MV-4-11 (cell line): ENCODE results near the gene COPE.

Source experiments
- DNase-seq: peaks from one replicate; lab custom pipeline; 2025; lab: John Stamatoyannopoulos, UW

Gene COPE

DNA sequence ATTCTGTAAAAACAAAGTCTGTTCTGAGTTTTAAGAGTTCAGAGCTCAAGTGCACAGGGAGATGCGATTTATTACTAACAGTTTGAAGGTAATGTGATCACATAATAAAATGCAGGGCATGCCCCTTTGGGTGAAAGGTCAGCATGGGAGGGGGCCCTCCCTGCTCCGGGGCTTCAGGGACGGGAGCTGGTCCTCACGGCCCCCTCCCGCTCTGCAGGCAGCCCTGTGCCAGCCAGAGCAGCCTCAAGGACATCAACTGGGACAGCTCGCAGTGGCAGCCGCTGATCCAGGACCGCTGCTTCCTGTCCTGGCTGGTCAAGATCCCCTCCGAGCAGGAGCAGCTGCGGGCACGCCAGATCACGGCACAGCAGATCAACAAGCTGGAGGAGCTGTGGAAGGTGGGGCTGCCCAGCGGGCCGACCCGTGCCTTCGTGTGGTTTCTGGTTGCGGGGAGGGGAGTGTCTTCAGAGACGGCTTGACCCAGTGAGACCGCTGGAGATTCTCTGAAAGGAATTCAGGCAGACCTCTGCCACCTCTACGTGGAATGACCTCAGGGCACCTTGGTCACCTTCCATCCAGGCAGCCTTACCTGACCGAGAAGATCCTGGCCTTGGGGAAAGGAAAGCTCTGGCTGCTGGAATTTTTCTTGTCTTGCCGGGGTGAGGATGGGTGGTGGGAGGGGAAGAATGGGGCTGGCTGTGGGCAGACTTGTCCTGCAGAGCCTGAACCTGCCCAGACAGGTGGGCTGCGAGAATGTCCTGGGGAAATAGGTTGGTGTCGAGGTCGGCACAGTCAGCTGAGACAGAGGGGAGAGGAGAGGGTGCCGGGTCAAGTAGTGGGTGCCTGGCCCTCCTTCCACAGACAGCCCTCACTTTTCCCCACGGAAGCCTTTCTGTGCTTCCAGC, 68.5 kb downstream of the COPE start:
- no peak for DNase-seq

DNA sequence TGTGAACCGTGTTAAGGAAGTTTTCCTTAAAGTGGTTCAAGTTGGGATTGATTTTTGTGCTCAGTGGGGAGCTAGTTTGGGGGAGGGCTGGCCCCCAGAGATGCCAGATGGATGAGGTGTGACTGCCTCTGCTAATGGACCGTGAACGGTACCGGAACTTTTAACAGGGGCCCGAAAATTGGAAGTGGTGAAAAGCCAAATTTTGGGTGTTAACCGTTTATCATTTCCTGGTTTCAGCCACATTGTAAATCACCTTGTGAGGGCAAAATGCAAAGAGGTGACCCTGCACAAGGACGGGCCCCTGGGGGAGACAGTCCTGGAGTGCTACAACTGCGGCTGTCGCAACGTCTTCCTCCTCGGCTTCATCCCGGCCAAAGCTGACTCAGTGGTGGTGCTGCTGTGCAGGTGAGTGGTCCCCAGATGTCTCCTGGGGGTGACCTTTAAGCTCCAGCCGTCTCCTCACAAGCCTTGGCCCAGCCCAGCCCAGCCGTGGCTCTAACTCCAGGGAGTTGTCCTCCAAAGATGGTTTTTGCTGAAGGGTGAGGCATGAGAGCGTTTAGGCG, 69.3 kb downstream of the COPE start:
- DNase-seq = no peak
